Breast epithelium (tissue), 4 donors: ENCODE data around the gene EEF1E1. TPM values are rescaled to one million over a fixed set of nuclear protein-coding genes. Genes with fewer than 3 reads are reported as not detected.

Source experiments
- DNase-seq, 2 donors: peaks; one replicate each; pipeline ENCODE4 v3.0.0-alpha.2; 2019; ENCODE audit warnings: low spot score in 2 of 2
- H3K27ac ChIP-seq, 2 donors: fragments of 200-600 bp; sonication (generic) in 1 of 2; one replicate each; pipeline ENCODE4 v1.5.1; 2016 to 2019; ENCODE audit warnings: mild to moderate bottlenecking in 1 of 2
- H3K27me3 ChIP-seq, 2 donors: fragments of 200-600 bp; sonication (generic) in 1 of 2; one replicate each; pipeline versions ENCODE4 v1.5.1 to v1.6.0; 2017 to 2019; ENCODE audit warnings: control low read depth in 1 of 2, mild to moderate bottlenecking in 1 of 2
- H3K36me3 ChIP-seq: fragments of 200-600 bp; one replicate; pipeline ENCODE4 v1.5.1; 2019
- H3K4me1 ChIP-seq, 2 donors: fragments of 200-600 bp; sonication (generic); one replicate each; pipeline ENCODE4 v1.5.1; 2016 to 2019; ENCODE audit warnings: control low read depth in 1 of 2
- H3K4me3 ChIP-seq, 3 donors: fragments of 200-600 bp; sonication (generic); 1 replicate in 2 of 3; 2 replicates in 1 of 3; pipeline ENCODE4 v1.5.1; 2016 to 2019; ENCODE audit warnings: mild to moderate bottlenecking in 3 of 3, moderate library complexity in 2 of 3
- H3K9me3 ChIP-seq, 2 donors: fragments of 200-600 bp; sonication (generic) in 1 of 2; one replicate each; pipeline ENCODE4 v1.5.1; 2016 to 2019; ENCODE audit warnings: control low read depth in 1 of 2
- CTCF ChIP-seq, 3 donors: fragments of 450-650 bp; IDR thresholded peaks; one replicate each; pipeline ENCODE4 v1.5.1; 2016 to 2017; ENCODE audit warnings: antibody characterized with exemption in 3 of 3, mild to moderate bottlenecking in 3 of 3, moderate library complexity in 3 of 3
- POLR2A ChIP-seq: fragments of 450-650 bp; IDR thresholded peaks from one replicate; pipeline ENCODE4 v1.6.1; 2016; ENCODE audit warnings: antibody characterized with exemption, mild to moderate bottlenecking, moderate library complexity
- POLR2AphosphoS5 ChIP-seq, 3 donors: sonication (generic); formaldehyde crosslinking; IDR thresholded peaks; one replicate each; pipeline ENCODE4 v1.6.1; 2017; ENCODE audit warnings: antibody characterized with exemption in 3 of 3
- intact Hi-C: fragments of 100-400 bp; cut with DNase I; formaldehyde crosslinking; loops from one replicate; pipeline ENCODE4 v1.15.1; 2023; ENCODE audit warnings: low total_unique reads
- total RNA-seq, 3 donors: library from RNA; depleted of rRNA; stranded (reverse); fragments of >200 nt; gene quantifications; one replicate each; pipeline ENCODE4 v1.1.0, GENCODE V29; 2016

The EEF1E1 gene
- total RNA-seq, 3 donors from 2014 or later = 18.9 to 48.5 (median 39.1) TPM

DNA sequence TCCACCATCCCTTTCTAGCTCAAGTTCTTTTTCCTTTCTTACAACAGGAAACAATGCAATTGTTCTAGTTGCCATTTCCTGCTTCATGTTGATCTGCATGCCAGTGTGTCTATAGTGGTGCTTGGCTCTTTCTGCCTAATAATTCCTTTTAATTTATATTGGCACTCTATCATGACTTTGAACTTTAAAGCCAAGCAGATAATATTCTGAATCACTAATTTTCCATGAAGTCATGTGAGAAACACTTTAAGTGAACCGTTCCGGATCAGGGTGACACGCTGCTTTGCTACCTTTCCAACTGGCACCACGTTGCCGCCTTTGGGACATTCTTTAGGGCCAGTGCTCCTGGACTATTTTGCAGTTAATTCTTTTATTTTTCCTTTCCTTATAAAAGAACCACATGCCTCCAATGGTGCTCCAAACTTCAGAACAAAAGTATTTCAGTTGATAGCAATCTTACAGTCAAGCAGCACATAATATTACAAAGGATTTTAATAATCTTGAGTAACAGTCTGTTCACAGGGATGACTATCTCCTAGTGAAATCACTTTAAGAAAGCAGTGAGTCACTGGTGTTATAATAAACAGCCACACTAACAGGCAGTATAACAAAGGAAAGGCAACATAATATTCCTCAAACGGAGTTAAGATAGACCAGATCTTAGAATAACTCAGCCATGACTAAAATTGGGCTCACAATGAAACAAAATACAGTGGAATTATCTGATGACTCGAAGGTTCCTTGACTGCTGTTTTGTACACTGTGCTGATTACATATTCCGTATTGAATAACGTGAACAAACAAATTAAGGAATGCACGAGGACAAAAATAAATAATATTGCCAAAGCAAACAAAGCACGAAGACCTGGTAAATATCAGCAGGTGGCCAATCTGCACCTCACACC is 19.1 kb downstream of the EEF1E1 start:
- Histone ChIP-seq H3K27ac (peak overlapping the region; percentile 40 to 68), H3K36me3 (no peaks in the 10 kb centered on the region), H3K4me3 (no peak overlapping the region), H3K4me1 (no peaks in the 10 kb centered on the region), H3K9me3 (no peaks in the 10 kb centered on the region), H3K27me3 (no peaks in the 10 kb centered on the region)
- intact Hi-C loops = no loop called here
- TF ChIP-seq CTCF (IDR thresholded peaks at IDR 0.05) (no peak), POLR2AphosphoS5 (IDR thresholded peaks at IDR 0.05) (no peak), POLR2A (no peak)
- DNase-seq = no peak

- H3K4me3 ChIP-seq = no peak overlapping the region
- H3K9me3 ChIP-seq = no peaks in the 10 kb centered on the region
- H3K4me1 ChIP-seq = no peaks in the 10 kb centered on the region
- TF ChIP-seq POLR2A (no peak), POLR2AphosphoS5 (IDR thresholded peaks at IDR 0.05) (no peak), CTCF (IDR thresholded peaks at IDR 0.05) (no peak)
- peak overlapping the region; percentile 40 to 68 for H3K27ac ChIP-seq
- H3K36me3 ChIP-seq = no peaks in the 10 kb centered on the region
- intact Hi-C loops = no loop called here
- no peak for DNase-seq
- no peaks in the 10 kb centered on the region for H3K27me3 ChIP-seq
These were observed 19.8 kb downstream of the EEF1E1 start for GRCh38 chr6:8082572-8082953.

DNA sequence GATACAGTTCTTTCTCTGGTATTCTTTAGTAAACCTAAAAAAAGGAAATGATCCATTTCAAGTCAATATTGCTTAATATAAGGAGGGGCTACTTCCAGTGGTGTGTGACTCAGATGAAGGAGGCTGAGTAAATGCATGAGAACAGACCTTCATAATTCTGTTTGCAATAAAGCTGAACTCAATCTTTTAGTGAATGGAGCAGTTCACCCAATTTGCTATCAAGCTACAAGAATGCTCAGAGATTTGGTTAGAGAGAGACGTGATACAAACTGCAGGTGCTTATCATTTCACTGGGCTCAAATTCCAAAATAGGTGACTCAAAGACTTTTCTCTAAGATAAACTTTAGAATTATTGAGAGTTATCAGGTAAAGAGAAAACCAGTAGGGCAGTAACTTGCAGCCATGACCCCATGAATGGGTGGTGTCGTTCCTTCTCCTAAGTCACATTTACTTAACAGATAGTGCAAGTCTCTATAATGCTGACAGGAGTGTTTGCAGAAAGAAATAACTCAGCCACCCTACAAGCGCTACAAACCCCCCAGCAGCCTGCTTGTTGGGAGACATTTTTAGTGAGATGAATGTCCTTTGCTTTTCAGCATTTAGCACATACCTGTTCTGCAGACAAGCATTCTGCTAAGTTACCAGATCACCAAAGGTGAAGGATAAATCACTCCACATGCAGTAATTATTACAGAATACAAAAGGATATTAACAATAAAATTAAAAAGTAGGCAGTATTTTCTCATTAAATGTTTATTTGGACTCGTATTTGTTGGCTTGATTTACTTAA is 21.8 kb downstream of the EEF1E1 start:
- intact Hi-C loops = no loop called here
- no peak for DNase-seq
- TF ChIP-seq POLR2AphosphoS5 (IDR thresholded peaks at IDR 0.05) (no peak), POLR2A (no peak), CTCF (IDR thresholded peaks at IDR 0.05) (no peak)

DNA sequence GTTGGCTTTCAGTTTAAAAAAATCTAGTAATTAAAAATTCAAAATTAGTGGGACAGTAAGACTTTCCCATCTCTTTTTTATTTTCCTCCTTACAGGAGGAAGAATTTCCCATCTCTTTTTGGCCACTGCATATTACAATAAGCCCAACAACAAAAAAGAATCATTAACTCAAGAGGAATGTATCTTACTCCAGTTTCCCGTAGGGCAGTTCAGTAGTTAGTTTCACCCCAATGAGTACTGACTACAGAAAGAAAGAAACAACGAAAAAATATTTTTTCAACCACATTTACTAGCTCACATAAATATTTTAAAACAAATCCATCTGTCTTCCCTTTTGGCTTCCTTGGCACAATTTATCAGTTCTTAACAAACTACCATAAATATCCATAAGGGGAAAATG is 23.2 kb downstream of the EEF1E1 start:
- Histone ChIP-seq H3K4me3 (no peak overlapping the region), H3K27ac (no peak overlapping the region), H3K9me3 (no peaks in the 10 kb centered on the region), H3K36me3 (no peaks in the 10 kb centered on the region), H3K27me3 (no peaks in the 10 kb centered on the region), H3K4me1 (no peaks in the 10 kb centered on the region)
- no peak for DNase-seq
- TF ChIP-seq CTCF (IDR thresholded peaks at IDR 0.05) (no peak), POLR2AphosphoS5 (IDR thresholded peaks at IDR 0.05) (no peak), POLR2A (no peak)
- intact Hi-C loops = no loop called here

More for the DNA sequence above, 21.8 kb downstream of the EEF1E1 start:
- Histone ChIP-seq H3K9me3 (no peaks in the 10 kb centered on the region), H3K4me1 (no peaks in the 10 kb centered on the region), H3K36me3 (no peaks in the 10 kb centered on the region), H3K4me3 (no peak overlapping the region), H3K27ac (no peak overlapping the region), H3K27me3 (no peaks in the 10 kb centered on the region)

- TF ChIP-seq POLR2AphosphoS5 (IDR thresholded peaks at IDR 0.05) (no peak), CTCF (IDR thresholded peaks at IDR 0.05) (no peak), POLR2A (no peak)
- Histone ChIP-seq H3K4me1 (no peaks in the 10 kb centered on the region), H3K36me3 (no peaks in the 10 kb centered on the region), H3K4me3 (no peak overlapping the region), H3K27me3 (no peaks in the 10 kb centered on the region), H3K27ac (no peak overlapping the region), H3K9me3 (no peaks in the 10 kb centered on the region)
- intact Hi-C loops = no loop called here
- DNase-seq = no peak
These were observed 24.4 kb downstream of the EEF1E1 start for GRCh38 chr6:8077991-8078390.
